Measurements from ENCODE around the gene TWSG1. TPM values are rescaled to one million over a fixed set of nuclear protein-coding genes. Genes with fewer than 3 reads are reported as not detected.
"Not testable (repeated sequence)": the region's sequence is repeated elsewhere in the genome, so short reads cannot be mapped to it uniquely, and the experiment has no call there.

Gene TWSG1
- total and polyA plus RNA-seq, 10 donors, result 6.2 to 28.5 (median 17.3) TPM

- no peak overlapping the region for H3K4me3 ChIP-seq
- no peaks in the 10 kb centered on the region for H3K27me3 ChIP-seq (replicated peaks in 1 of 7)
- intact Hi-C loops (cut with DNase I; ENCODE audit: low total_unique reads), result no loop called here
- no peaks in the 10 kb centered on the region for H3K4me1 ChIP-seq
- TF ChIP-seq POLR2AphosphoS5 (IDR thresholded peaks at IDR 0.05) (no peak), POLR2A (IDR thresholded peaks at IDR 0.05) (no peak), CTCF (IDR thresholded peaks at IDR 0.05 in 8 of 11, conservative IDR thresholded peaks at IDR 0.05 in 3 of 11) (no peak)
- DNase-seq, result no peak
- H3K36me3 ChIP-seq, result peaks cover 0 to 20% (median 4%) of the 10 kb centered on the region in 6 donors
- 95 to 97% (median 96%) methylated on average over 7 of the region's 7 CpGs for WGBS, 5 donors
- H3K9me3 ChIP-seq, result no peaks in the 10 kb centered on the region
- no peak overlapping the region for H3K27ac ChIP-seq
Observed at GRCh38 chr18:9365406-9365805, 30.8 kb downstream of the TWSG1 start.

GRCh38 chr18:9366126-9366714, 31.6 kb downstream of the TWSG1 start:
- 67 to 89% (median 81%) methylated on average over 6 of the region's 6 CpGs for WGBS, 5 donors
- Histone ChIP-seq H3K36me3 (peaks cover 0 to 19% (median 4%) of the 10 kb centered on the region in 6 donors), H3K9me3 (no peaks in the 10 kb centered on the region), H3K27me3 (replicated peaks in 1 of 7) (no peaks in the 10 kb centered on the region), H3K4me1 (no peaks in the 10 kb centered on the region), H3K27ac (peak overlapping the region in 3 of 8 donors; percentile 16 to 36 (median 22)), H3K4me3 (no peak overlapping the region)
- TF ChIP-seq POLR2AphosphoS5 (IDR thresholded peaks at IDR 0.05) (peak in 1 of 3 donors; percentile 24), CTCF (IDR thresholded peaks at IDR 0.05 in 8 of 11, conservative IDR thresholded peaks at IDR 0.05 in 3 of 11) (peak in 7 of 11 experiments; percentile 4 to 49 (median 27)), POLR2A (IDR thresholded peaks at IDR 0.05) (no peak)
- DNase-seq, result no peak
- intact Hi-C loops (cut with DNase I; ENCODE audit: low total_unique reads), result no loop called here

- H3K9me3 ChIP-seq; H3K4me3 ChIP-seq; H3K36me3 ChIP-seq; H3K27me3 ChIP-seq (replicated peaks in 1 of 7); H3K27ac ChIP-seq; intact Hi-C loops (cut with DNase I; ENCODE audit: low total_unique reads); H3K4me1 ChIP-seq; DNase-seq: not testable (repeated sequence)
- 82 to 100% (median 89%) methylated on average over 1 of the region's 1 CpG for WGBS, 5 donors
Observed at GRCh38 chr18:9373254-9373653, 38.7 kb downstream of the TWSG1 start.

GRCh38 chr18:9379118-9379517, 44.5 kb downstream of the TWSG1 start:
- Histone ChIP-seq H3K4me3 (no peak overlapping the region), H3K9me3 (peaks cover 0 to 9% (median 0%) of the 10 kb centered on the region in 8 donors), H3K27me3 (replicated peaks in 1 of 7) (no peaks in the 10 kb centered on the region), H3K4me1 (no peaks in the 10 kb centered on the region), H3K27ac (no peak overlapping the region), H3K36me3 (no peaks in the 10 kb centered on the region)
- intact Hi-C loops (cut with DNase I; ENCODE audit: low total_unique reads), result no loop called here
- WGBS, 5 donors, result 96 to 99% (median 98%) methylated on average over 6 of the region's 6 CpGs
- TF ChIP-seq CTCF (IDR thresholded peaks at IDR 0.05 in 8 of 11, conservative IDR thresholded peaks at IDR 0.05 in 3 of 11) (no peak), POLR2AphosphoS5 (IDR thresholded peaks at IDR 0.05) (no peak), POLR2A (IDR thresholded peaks at IDR 0.05) (no peak)
- no peak for DNase-seq
